GM12878 (cell line): ENCODE measurements around the gene RFT1. TPM values are rescaled to one million over a fixed set of nuclear protein-coding genes. Genes with fewer than 3 reads are reported as not detected.

Experiments used
- ATF2 ChIP-seq: IDR thresholded peaks from 2 replicates; pipeline ENCODE4 v1.6.1; 2012; ENCODE audit warnings: low read length, inconsistent platforms
- BACH1 ChIP-seq: fragments of 450-650 bp; IDR thresholded peaks from 2 replicates; pipeline ENCODE4 v1.6.1; 2017; ENCODE audit warnings: mild to moderate bottlenecking, borderline replicate concordance
- BRCA1 ChIP-seq: IDR thresholded peaks from 2 replicates; pipeline ENCODE4 v1.6.1; 2011; ENCODE audit warnings: low read depth, low read length, improper control_type of control experiment
- CHD1 ChIP-seq: IDR thresholded peaks from 2 replicates; pipeline ENCODE4 v1.6.1; 2012; ENCODE audit warnings: low read depth, low read length, improper control_type of control experiment
- E4F1 ChIP-seq: fragments of 450-650 bp; IDR thresholded peaks from 2 replicates; pipeline ENCODE4 v1.6.1; 2018; ENCODE audit warnings: borderline replicate concordance, mild to moderate bottlenecking; ENCODE audit not compliant: partially characterized antibody
- EED ChIP-seq: sonication (generic); IDR thresholded peaks from 2 replicates; pipeline ENCODE4 v1.6.1; 2016; ENCODE audit warnings: antibody characterized with exemption, low read depth
- EP300 ChIP-seq, 2 experiments: fragments of 150-350 bp in 1 of 2; IDR thresholded peaks; 2 replicates each; pipeline ENCODE4 v1.6.1; 2011 to 2012; ENCODE audit warnings: low read depth in 2 of 2, low read length in 2 of 2, borderline replicate concordance in 1 of 2, improper control_type of control experiment in 1 of 2, inconsistent platforms in 1 of 2; ENCODE audit not compliant: control insufficient read depth in 1 of 2
- ESRRA ChIP-seq: IDR thresholded peaks from 2 replicates; pipeline ENCODE4 v1.6.1; 2012; ENCODE audit warnings: mild to moderate bottlenecking, low read length, improper control_type of control experiment
- JUNB ChIP-seq: IDR thresholded peaks from 2 replicates; pipeline ENCODE4 v1.6.1; 2016; ENCODE audit warnings: antibody characterized with exemption, mild to moderate bottlenecking
- KLF5 ChIP-seq: fragments of 450-650 bp; IDR thresholded peaks from 2 replicates; pipeline ENCODE4 v1.6.1; 2014; ENCODE audit warnings: mild to moderate bottlenecking; ENCODE audit not compliant: partially characterized antibody
- LARP7 ChIP-seq: fragments of 450-650 bp; IDR thresholded peaks from 2 replicates; pipeline ENCODE4 v1.6.1; 2017; ENCODE audit warnings: mild to moderate bottlenecking
- MAX ChIP-seq: IDR thresholded peaks from 2 replicates; pipeline ENCODE4 v1.6.1; 2012; ENCODE audit warnings: low read depth, low read length, improper control_type of control experiment
- NFIC ChIP-seq: IDR thresholded peaks from 2 replicates; pipeline ENCODE4 v1.6.1; 2012; ENCODE audit warnings: low read depth, mild to moderate bottlenecking, inconsistent platforms, low read length, moderate library complexity
- NR2F1 ChIP-seq: fragments of 450-650 bp; conservative IDR thresholded peaks from 2 replicates; pipeline ENCODE4 v1.6.1; 2017; ENCODE audit warnings: mild to moderate bottlenecking
- PAX5 ChIP-seq: IDR thresholded peaks from 2 replicates; pipeline ENCODE4 v1.6.1; 2011; ENCODE audit warnings: low read depth, low read length, borderline replicate concordance
- PAX8 ChIP-seq: fragments of 450-650 bp; IDR thresholded peaks from 2 replicates; pipeline ENCODE4 v1.6.1; 2017; ENCODE audit warnings: mild to moderate bottlenecking, moderate library complexity
- POLR2AphosphoS2 ChIP-seq: IDR thresholded peaks from 2 replicates; pipeline ENCODE4 v1.6.1; 2011; ENCODE audit warnings: low read depth, mild to moderate bottlenecking, low read length, improper control_type of control experiment, moderate library complexity
- RB1 ChIP-seq: fragments of 450-650 bp; formaldehyde crosslinking; IDR thresholded peaks from 2 replicates; pipeline ENCODE4 v1.6.1; 2017; ENCODE audit warnings: mild to moderate bottlenecking, borderline replicate concordance
- RCOR1 ChIP-seq: conservative IDR thresholded peaks from 2 replicates; pipeline ENCODE4 v1.6.1; 2012; ENCODE audit warnings: low read depth, low read length, improper control_type of control experiment
- RELA ChIP-seq: fragments of 450-650 bp; IDR thresholded peaks from 2 replicates; pipeline ENCODE4 v1.8.0; 2014; ENCODE audit warnings: borderline replicate concordance; ENCODE audit not compliant: partially characterized antibody
- STAT3 ChIP-seq: IDR thresholded peaks from 2 replicates; pipeline ENCODE4 v1.6.1; 2011; ENCODE audit warnings: low read depth, low read length, improper control_type of control experiment
- TAF1 ChIP-seq: IDR thresholded peaks from 2 replicates; pipeline ENCODE4 v1.6.1; 2011; ENCODE audit warnings: mild to moderate bottlenecking, low read depth, low read length, borderline replicate concordance
- YY1 ChIP-seq: IDR thresholded peaks from 2 replicates; pipeline ENCODE4 v1.6.1; 2011; ENCODE audit warnings: low read depth, mild to moderate bottlenecking, low read length
- ZBTB11 ChIP-seq: fragments of 450-650 bp; formaldehyde crosslinking; IDR thresholded peaks from 2 replicates; pipeline ENCODE4 v1.5.0; 2022; ENCODE audit warnings: mild to moderate bottlenecking, missing genetic modification characterization
- ZNF217 ChIP-seq: fragments of 450-650 bp; IDR thresholded peaks from 2 replicates; pipeline ENCODE4 v1.6.1; 2017; ENCODE audit warnings: antibody characterized with exemption, mild to moderate bottlenecking
- ZSCAN29 ChIP-seq: fragments of 450-650 bp; IDR thresholded peaks from 2 replicates; pipeline ENCODE4 v1.6.1; 2017; ENCODE audit warnings: mild to moderate bottlenecking, moderate library complexity
- polyA plus RNA-seq, 11 experiments: library from polyadenylated mRNA; depleted of rRNA in 4 of 11; unstranded in 6 of 11; stranded (reverse) in 5 of 11; fragments of >200 nt; fragmentation: Nextera tagmentation in 4 of 11; fragmentation: Illumina TruSeq in 1 of 11; extraction: Ambion mirVana in 4 of 11; extraction: Trizol in 1 of 11; gene quantifications; 1 replicate in 1 of 11; 2 replicates in 10 of 11; pipeline versions ENCODE4 v1.2.1 to v1.2.3, GENCODE V29; 2011 to 2016; ENCODE audit warnings: inconsistent platforms in 2 of 11, missing spikeins in 2 of 11, low read depth in 1 of 11
- total RNA-seq, 4 experiments: library from RNA; depleted of rRNA in 3 of 4; stranded (reverse); fragments of >200 nt in 3 of 4; fragmentation: Illumina TruSeq in 1 of 4; extraction: Trizol in 1 of 4; gene quantifications; 2 replicates each; pipeline versions ENCODE4 v1.2.1 to v1.2.3, GENCODE V29; 2013 to 2021

The RFT1 gene
- total and polyA plus RNA-seq, 10 of the 15 experiments (the other 5 are each of a cell fraction or from before 2014, with no cell fraction given) = 16.6 to 75.1 (median 34.5) TPM

GRCh38 chr3:53045518-53046170, 84.6 kb downstream of the RFT1 start, which contains the start of gene SFMBT1 (continued):
- TF ChIP-seq ESRRA (no peak), NFIC (no peak), NR2F1 (no peak), EED (no peak), YY1 (peak; percentile 82), E4F1 (no peak), BRCA1 (no peak), RELA (peak; percentile 15), ZSCAN29 (peak; percentile 58; the same call in 1 of the 2 replicates), RCOR1 (no peak), ZBTB11 (CRISPR knock-in tag) (no peak), LARP7 (peak; percentile 41; the same call in 1 of the 2 replicates), PAX8 (no peak), JUNB (no peak), STAT3 (no peak), POLR2AphosphoS2 (no peak), CHD1 (no peak), MAX (no peak), TAF1 (peak; percentile 43; the same call in 1 of the 2 replicates), ATF2 (no peak), PAX5 (no peak), BACH1 (no peak; the same call in 1 of the 2 replicates), EP300 (IDR thresholded peaks at IDR 0.05; ENCODE audit: borderline replicate concordance in 1 of 2, control insufficient read depth in 1 of 2, low read depth in 2 of 2, low read length in 2 of 2) (no peak), KLF5 (no peak), ZNF217 (no peak), RB1 (peak; percentile 87; the same call in 1 of the 2 replicates)
